Fibroblast of mammary gland (primary cell): ENCODE measurements around the gene ACVR1B.

Source experiments
- DNase-seq: peaks from one replicate; pipeline ENCODE4 v3.0.0-alpha.2; 2010; ENCODE audit warnings: low read depth
- H3K4me3 ChIP-seq: 2 replicates; pipeline ENCODE4 v1.5.1; 2011; ENCODE audit warnings: low read depth, mild to moderate bottlenecking, low read length, moderate library complexity; ENCODE audit not compliant: control insufficient read depth
- TF ChIP-seq, protein P1 (sequence below): conservative IDR thresholded peaks from 2 replicates; pipeline ENCODE4 v1.5.1; 2011; ENCODE audit warnings: low read depth, low read length, inconsistent platforms; ENCODE audit not compliant: control insufficient read depth, insufficient read depth

The ACVR1B gene

DNA sequence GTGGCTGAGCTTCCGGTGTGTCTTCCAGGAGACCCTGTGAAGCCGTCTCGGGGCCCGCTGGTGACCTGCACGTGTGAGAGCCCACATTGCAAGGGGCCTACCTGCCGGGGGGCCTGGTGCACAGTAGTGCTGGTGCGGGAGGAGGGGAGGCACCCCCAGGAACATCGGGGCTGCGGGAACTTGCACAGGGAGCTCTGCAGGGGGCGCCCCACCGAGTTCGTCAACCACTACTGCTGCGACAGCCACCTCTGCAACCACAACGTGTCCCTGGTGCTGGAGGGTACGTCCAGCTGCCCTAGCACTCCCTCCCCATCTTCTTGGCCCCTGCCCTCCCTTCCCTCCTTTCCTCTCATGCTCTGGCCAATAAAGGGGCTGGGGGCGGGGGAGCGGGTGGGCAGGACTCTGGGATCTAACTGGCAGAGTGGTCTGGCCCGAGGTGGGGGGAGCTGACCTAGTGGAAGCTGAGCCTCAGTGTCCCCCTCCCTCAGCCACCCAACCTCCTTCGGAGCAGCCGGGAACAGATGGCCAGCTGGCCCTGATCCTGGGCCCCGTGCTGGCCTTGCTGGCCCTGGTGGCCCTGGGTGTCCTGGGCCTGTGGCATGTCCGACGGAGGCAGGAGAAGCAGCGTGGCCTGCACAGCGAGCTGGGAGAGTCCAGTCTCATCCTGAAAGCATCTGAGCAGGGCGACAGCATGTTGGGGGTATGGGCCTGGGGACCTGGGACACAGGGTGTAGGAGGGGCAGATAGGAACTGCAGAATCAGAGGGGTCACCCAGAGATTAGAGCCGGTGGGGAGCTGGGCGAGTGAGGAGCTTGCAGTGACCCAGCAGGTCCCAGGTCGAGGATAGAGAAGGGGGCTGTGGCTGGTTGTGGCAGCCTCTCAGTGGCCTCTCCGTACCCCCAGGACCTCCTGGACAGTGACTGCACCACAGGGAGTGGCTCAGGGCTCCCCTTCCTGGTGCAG, 38.1 kb upstream of the ACVR1B start:
- TF ChIP-seq, protein P1, sequence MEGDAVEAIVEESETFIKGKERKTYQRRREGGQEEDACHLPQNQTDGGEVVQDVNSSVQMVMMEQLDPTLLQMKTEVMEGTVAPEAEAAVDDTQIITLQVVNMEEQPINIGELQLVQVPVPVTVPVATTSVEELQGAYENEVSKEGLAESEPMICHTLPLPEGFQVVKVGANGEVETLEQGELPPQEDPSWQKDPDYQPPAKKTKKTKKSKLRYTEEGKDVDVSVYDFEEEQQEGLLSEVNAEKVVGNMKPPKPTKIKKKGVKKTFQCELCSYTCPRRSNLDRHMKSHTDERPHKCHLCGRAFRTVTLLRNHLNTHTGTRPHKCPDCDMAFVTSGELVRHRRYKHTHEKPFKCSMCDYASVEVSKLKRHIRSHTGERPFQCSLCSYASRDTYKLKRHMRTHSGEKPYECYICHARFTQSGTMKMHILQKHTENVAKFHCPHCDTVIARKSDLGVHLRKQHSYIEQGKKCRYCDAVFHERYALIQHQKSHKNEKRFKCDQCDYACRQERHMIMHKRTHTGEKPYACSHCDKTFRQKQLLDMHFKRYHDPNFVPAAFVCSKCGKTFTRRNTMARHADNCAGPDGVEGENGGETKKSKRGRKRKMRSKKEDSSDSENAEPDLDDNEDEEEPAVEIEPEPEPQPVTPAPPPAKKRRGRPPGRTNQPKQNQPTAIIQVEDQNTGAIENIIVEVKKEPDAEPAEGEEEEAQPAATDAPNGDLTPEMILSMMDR = no peak
- no peak overlapping the region for H3K4me3 ChIP-seq
- DNase-seq = no peak

DNA sequence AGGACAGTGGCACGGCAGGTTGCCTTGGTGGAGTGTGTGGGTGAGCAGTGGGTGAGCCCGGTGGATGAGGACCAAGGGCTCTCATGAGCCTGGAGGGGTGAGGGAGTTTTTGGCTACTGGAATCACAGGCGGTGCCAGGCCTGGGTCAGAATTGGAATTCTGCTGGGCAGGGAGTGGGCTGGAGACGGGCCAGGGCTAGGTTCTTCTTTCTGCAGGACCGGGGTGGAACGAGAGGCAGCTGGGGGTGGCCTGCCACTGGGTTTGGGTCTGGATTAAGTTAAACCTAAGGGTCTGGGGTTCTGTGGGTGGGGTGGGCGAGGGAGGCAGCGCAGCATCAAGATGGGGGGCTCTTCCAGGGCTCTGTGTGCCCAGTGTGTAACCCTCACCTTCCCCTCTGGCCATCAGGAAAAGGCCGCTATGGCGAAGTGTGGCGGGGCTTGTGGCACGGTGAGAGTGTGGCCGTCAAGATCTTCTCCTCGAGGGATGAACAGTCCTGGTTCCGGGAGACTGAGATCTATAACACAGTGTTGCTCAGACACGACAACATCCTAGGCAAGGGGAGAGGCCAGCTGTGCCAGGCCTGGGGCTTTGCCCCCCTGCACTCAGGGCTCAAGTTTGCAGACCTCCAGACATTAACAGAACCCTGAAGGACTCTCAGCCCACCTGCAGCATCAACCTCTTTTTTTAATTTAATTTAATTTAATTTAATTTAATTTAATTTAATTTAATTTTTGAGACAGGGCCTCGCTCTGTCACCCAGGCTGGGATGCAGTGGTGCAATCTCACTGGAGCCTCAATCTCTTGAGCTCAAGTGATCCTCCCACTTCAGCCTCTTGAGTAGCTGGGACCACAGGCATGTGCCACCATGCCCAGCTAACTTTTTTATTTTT, 37.2 kb upstream of the ACVR1B start:
- no peak for DNase-seq
- H3K4me3 ChIP-seq = no peak overlapping the region
- TF ChIP-seq, protein P1 = no peak

DNA sequence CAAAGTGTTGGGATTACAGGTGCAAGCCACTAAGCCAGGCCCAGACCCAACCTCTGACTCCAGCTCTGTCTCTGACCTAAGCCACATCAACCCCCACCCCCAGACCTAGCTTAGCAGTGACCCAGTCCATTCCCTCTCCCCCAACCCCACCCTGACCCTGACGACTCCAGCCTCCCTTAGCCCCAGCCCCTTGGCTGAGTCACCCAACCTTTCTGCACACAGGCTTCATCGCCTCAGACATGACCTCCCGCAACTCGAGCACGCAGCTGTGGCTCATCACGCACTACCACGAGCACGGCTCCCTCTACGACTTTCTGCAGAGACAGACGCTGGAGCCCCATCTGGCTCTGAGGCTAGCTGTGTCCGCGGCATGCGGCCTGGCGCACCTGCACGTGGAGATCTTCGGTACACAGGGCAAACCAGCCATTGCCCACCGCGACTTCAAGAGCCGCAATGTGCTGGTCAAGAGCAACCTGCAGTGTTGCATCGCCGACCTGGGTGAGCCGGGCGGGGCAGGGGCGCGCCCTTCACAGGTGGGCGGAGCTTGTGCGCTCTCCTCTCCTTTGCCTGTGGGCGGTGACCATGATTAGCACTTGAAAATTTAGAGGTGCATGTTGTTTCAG, 36.4 kb upstream of the ACVR1B start:
- no peak for DNase-seq
- TF ChIP-seq, protein P1 = no peak

DNA sequence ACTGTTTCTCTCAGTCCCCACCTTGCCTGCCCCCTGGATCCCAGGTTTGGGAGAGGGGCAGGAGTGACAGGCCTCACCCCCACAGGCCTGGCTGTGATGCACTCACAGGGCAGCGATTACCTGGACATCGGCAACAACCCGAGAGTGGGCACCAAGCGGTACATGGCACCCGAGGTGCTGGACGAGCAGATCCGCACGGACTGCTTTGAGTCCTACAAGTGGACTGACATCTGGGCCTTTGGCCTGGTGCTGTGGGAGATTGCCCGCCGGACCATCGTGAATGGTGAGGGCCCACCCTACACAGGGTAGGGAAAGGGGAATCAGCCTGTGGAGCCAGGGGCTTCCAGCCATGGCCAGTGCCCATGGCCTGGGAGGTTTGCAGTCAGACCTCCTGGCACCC, 35.5 kb upstream of the ACVR1B start:
- DNase-seq = no peak
- TF ChIP-seq, protein P1 = no peak
- no peak overlapping the region for H3K4me3 ChIP-seq

More for the DNA sequence above, 36.4 kb upstream of the ACVR1B start:
- no peak overlapping the region for H3K4me3 ChIP-seq

DNA sequence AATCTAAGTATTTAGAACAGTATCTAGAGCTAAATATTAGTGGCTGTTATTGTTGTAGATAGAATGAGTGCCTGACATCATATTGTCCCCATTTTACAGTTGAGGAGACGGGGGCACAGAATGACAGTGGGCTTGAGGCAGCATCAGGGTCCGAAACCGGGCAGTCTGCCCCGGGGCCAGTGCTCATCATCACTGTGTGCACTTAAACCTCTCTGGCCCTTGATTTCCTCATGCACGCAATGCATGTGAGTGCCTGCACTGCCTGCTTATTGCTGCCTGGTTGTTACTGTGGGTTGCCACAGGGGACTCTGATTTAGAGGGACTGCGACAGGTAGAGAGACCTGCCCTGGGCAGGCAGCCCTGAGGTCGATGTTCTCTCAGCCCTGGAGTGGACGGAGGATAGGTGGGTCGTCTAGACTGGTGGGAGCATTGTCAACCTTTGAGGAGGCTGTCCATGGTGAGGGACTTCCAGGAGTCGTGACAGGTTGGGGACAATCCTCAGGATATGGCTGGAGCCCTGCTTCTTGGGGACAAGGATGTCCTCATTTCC, 34.4 kb upstream of the ACVR1B start:
- DNase-seq = no peak
- TF ChIP-seq, protein P1 = no peak
- H3K4me3 ChIP-seq = no peak overlapping the region
